GM12892 (cell line): Measurements from ENCODE around the gene MYL2.

Experiments used
- POLR2A ChIP-seq: IDR thresholded peaks from 2 replicates; pipeline ENCODE4 v1.6.1; 2011; ENCODE audit warnings: low read depth, low read length, control low read depth
- POLR2AphosphoS5 ChIP-seq: IDR thresholded peaks from 2 replicates; pipeline ENCODE4 v1.6.1; 2011; ENCODE audit warnings: low read depth, low read length, control low read depth

- TF ChIP-seq POLR2AphosphoS5 (no peak), POLR2A (no peak)
These were observed 39.7 kb downstream of the MYL2 start for GRCh38 chr12:110880651-110881050.
